WI38 (cell line): ENCODE data around the gene CREB3L1.

Experiments
- H3K4me3 ChIP-seq: 2 replicates; pipeline ENCODE4 v1.5.1; 2011; ENCODE audit warnings: low read depth, mild to moderate bottlenecking, control low read depth, low read length
- CTCF ChIP-seq: IDR thresholded peaks from 2 replicates; pipeline ENCODE4 v1.5.1; 2012; ENCODE audit warnings: low read depth, mild to moderate bottlenecking, control low read depth, low read length

CREB3L1 gene

GRCh38 chr11:46267930-46268329, 9.5 kb upstream of the CREB3L1 start:
- H3K4me3 ChIP-seq, result no peak overlapping the region

GRCh38 chr11:46270684-46271083, 6.8 kb upstream of the CREB3L1 start:
- H3K4me3 ChIP-seq, result no peak overlapping the region
- TF ChIP-seq CTCF, result no peak

More at GRCh38 chr11:46267930-46268329, 9.5 kb upstream of the CREB3L1 start:
- TF ChIP-seq CTCF, result no peak

GRCh38 chr11:46271407-46271806, 6.1 kb upstream of the CREB3L1 start:
- no peak for TF ChIP-seq CTCF
- no peak overlapping the region for H3K4me3 ChIP-seq

DNA sequence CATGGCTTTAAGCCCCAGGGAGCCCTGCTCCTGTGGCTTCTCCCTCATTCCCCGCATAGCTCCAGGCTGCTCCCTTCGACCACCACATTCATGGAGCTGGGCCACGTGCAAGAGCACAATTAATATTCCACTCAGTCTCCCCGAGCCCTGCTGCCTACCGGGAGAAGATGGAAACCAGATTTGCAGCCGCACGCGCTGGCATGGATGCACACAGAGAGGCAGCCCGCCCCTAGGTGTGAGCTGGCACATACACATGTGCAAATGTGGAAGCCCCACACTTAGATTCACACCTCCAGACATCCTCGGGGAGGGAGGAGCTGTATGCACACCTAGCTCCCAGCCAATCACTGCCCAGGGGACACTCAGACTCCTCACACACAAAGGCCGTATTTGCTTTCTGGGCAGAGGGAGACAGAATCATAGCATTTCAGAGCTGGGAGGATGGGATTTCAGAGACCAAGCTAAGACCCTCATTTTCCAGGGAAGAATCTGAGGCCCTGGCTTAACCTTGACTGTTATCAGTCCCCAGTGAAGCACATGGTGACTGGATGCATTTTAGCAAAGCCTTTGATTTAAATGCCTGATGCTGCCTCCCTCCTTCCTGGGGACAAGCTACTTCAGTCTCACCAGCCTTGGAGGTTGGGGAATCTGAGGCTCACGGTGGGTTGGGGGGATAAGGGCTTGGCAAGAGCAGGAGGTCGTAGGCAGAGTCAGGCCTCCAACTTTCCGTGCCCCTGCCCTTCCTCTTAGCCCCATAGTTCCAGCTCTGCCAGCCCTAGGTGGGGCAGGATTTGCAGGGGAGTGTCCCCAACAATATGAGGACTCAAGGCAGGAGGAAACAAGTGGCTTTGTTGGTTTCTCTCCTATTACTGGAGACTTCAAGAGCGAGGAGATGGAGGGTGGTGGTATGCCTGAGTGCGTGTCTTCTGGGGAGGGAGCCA, 5.3 kb upstream of the CREB3L1 start:
- no peak overlapping the region for H3K4me3 ChIP-seq
- no peak for TF ChIP-seq CTCF

DNA sequence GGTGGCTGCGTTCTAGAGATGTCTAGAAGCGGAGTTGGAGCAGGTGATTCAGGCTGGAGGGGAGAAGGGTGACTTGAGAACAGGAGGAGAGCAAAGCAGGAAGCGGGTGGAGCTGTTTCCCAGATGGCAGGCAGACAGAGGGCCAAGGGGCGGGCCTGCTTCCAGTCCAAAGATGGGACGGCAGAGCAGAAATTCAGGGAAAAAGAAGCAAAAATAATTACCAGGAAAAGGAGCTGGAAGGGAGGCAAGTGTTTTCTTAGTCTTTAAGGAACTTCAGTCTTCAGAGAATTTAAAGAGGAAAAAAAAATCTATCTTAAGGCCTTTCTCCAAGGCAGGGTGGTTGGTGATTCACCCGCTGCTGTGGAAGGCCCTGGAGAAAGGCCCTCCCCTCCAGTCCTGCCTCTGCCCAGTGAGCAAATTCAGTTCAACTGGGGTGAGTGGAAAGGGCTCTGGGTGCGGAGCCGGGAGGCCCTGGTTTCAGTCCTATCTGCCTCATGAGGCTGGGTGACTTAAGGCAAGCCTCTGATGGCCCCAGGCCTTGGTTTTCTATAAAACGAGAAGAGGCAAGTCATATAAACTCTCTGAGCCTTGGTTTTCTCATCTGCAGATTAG, 4.5 kb upstream of the CREB3L1 start:
- no peak for TF ChIP-seq CTCF
- no peak overlapping the region for H3K4me3 ChIP-seq

GRCh38 chr11:46273511-46274205, 3.8 kb upstream of the CREB3L1 start:
- no peak for TF ChIP-seq CTCF
- no peak overlapping the region for H3K4me3 ChIP-seq
